BLaER1 treated with 17β-estradiol and CSF1 and Interleukin-3, amounts not matched to agents 10 nM and 100 nM (cell line): ENCODE data around the gene FIG4.

Source experiments
- H3K27ac ChIP-seq, 11 experiments: shearing (Covaris generic); formaldehyde crosslinking; 2 replicates each; pipeline ENCODE4 v1.8.1; 2022
- H3K27me3 ChIP-seq, 11 experiments: shearing (Covaris generic); formaldehyde crosslinking; 2 replicates each; pipeline ENCODE4 v1.8.1; 2022
- H3K36me3 ChIP-seq, 11 experiments: shearing (Covaris generic); formaldehyde crosslinking; 2 replicates each; pipeline ENCODE4 v1.8.1; 2022
- H3K4me1 ChIP-seq, 10 experiments: shearing (Covaris generic); formaldehyde crosslinking; 2 replicates each; pipeline ENCODE4 v1.8.1; 2022
- H3K4me2 ChIP-seq, 11 experiments: shearing (Covaris generic); formaldehyde crosslinking; 2 replicates each; pipeline ENCODE4 v1.8.1; 2022
- H3K4me3 ChIP-seq, 10 experiments: shearing (Covaris generic); formaldehyde crosslinking; 2 replicates each; pipeline ENCODE4 v1.8.1; 2022
- H3K9ac ChIP-seq, 11 experiments: shearing (Covaris generic); formaldehyde crosslinking; 2 replicates each; pipeline ENCODE4 v1.8.1; 2022
- H3K9me3 ChIP-seq, 11 experiments: shearing (Covaris generic); formaldehyde crosslinking; replicated peaks in 1 of 11; 2 replicates each; pipeline ENCODE4 v1.8.1; 2022
- H4K20me1 ChIP-seq, 11 experiments: shearing (Covaris generic); formaldehyde crosslinking; 2 replicates each; pipeline ENCODE4 v1.8.1; 2022
- Cebpa-rat ChIP-seq, 11 experiments: shearing (Covaris generic); IDR thresholded peaks; 2 replicates each; pipeline ENCODE4 v1.8.1; 2022

FIG4 gene

GRCh38 chr6:109790131-109790530, 99.0 kb downstream of the FIG4 start:
- peaks cover 0 to 16% (median 0%) of the 10 kb centered on the region in 10 experiments; a peak in 4 of 20 replicates for H3K4me1 ChIP-seq
- TF ChIP-seq Cebpa-rat (IDR thresholded peaks at IDR 0.05), result no peak
- H3K9ac ChIP-seq, result no peak overlapping the region
- H3K4me2 ChIP-seq, result no peak overlapping the region
- peaks cover 7 to 93% (median 13%) of the 10 kb centered on the region in 11 experiments; a peak in 16 of 22 replicates for H3K36me3 ChIP-seq
- H3K9me3 ChIP-seq, result peaks cover 0 to 16% (median 9%) of the 10 kb centered on the region in 11 experiments; a peak in 12 of 22 replicates
- no peak overlapping the region for H3K4me3 ChIP-seq
- H3K27me3 ChIP-seq, result no peaks in the 10 kb centered on the region
- no peaks in the 10 kb centered on the region for H4K20me1 ChIP-seq
- H3K27ac ChIP-seq, result no peak overlapping the region

GRCh38 chr6:109791301-109791700, 100.2 kb downstream of the FIG4 start:
- H3K4me3 ChIP-seq, result no peak overlapping the region
- no peaks in the 10 kb centered on the region for H4K20me1 ChIP-seq
- peaks cover 0 to 7% (median 6%) of the 10 kb centered on the region in 11 experiments; a peak in 12 of 22 replicates for H3K9me3 ChIP-seq
- no peak overlapping the region for H3K9ac ChIP-seq
- H3K4me1 ChIP-seq, result peaks cover 0 to 16% (median 0%) of the 10 kb centered on the region in 10 experiments; a peak in 4 of 20 replicates
- no peaks in the 10 kb centered on the region for H3K27me3 ChIP-seq
- peaks cover 7 to 91% (median 8%) of the 10 kb centered on the region in 11 experiments; a peak in 16 of 22 replicates for H3K36me3 ChIP-seq
- no peak overlapping the region for H3K27ac ChIP-seq
- TF ChIP-seq Cebpa-rat (IDR thresholded peaks at IDR 0.05), result no peak
- no peak overlapping the region for H3K4me2 ChIP-seq

GRCh38 chr6:109793021-109793420, 101.9 kb downstream of the FIG4 start:
- H3K9ac ChIP-seq, result no peak overlapping the region
- peaks cover 0 to 16% (median 0%) of the 10 kb centered on the region in 10 experiments; a peak in 4 of 20 replicates for H3K4me1 ChIP-seq
- TF ChIP-seq Cebpa-rat (IDR thresholded peaks at IDR 0.05), result no peak
- no peaks in the 10 kb centered on the region for H3K27me3 ChIP-seq
- no peak overlapping the region for H3K4me2 ChIP-seq
- H3K36me3 ChIP-seq, result peaks cover 0 to 91% (median 4%) of the 10 kb centered on the region in 11 experiments; a peak in 11 of 22 replicates
- no peaks in the 10 kb centered on the region for H4K20me1 ChIP-seq
- no peak overlapping the region for H3K27ac ChIP-seq
- H3K9me3 ChIP-seq, result no peaks in the 10 kb centered on the region
- H3K4me3 ChIP-seq, result no peak overlapping the region

- H3K9me3 ChIP-seq, result no peaks in the 10 kb centered on the region
- TF ChIP-seq Cebpa-rat (IDR thresholded peaks at IDR 0.05), result no peak
- H3K36me3 ChIP-seq, result peaks cover 0 to 90% (median 3%) of the 10 kb centered on the region in 11 experiments; a peak in 9 of 22 replicates
- peaks cover 0 to 16% (median 0%) of the 10 kb centered on the region in 10 experiments; a peak in 4 of 20 replicates for H3K4me1 ChIP-seq
- no peak overlapping the region for H3K4me3 ChIP-seq
- H3K4me2 ChIP-seq, result peak overlapping the region in 1 of 11 experiments; percentile 13; a peak in 1 of 22 replicates
- H4K20me1 ChIP-seq, result no peaks in the 10 kb centered on the region
- no peak overlapping the region for H3K27ac ChIP-seq
- H3K9ac ChIP-seq, result no peak overlapping the region; a peak in 1 of 22 replicates
- no peaks in the 10 kb centered on the region for H3K27me3 ChIP-seq
Measured at GRCh38 chr6:109793792-109794191, 102.7 kb downstream of the FIG4 start.

GRCh38 chr6:109794201-109794923, 103.3 kb downstream of the FIG4 start:
- Histone ChIP-seq H3K4me3 (no peak overlapping the region), H3K36me3 (peaks cover 0 to 90% (median 3%) of the 10 kb centered on the region in 11 experiments; a peak in 8 of 22 replicates), H3K27me3 (no peaks in the 10 kb centered on the region), H3K9me3 (no peaks in the 10 kb centered on the region), H4K20me1 (no peaks in the 10 kb centered on the region), H3K4me2 (peak overlapping the region in 1 of 11 experiments; percentile 14; a peak in 1 of 22 replicates), H3K27ac (no peak overlapping the region), H3K9ac (no peak overlapping the region), H3K4me1 (peaks cover 0 to 16% (median 0%) of the 10 kb centered on the region in 10 experiments; a peak in 4 of 20 replicates)
- TF ChIP-seq Cebpa-rat (IDR thresholded peaks at IDR 0.05), result no peak

GRCh38 chr6:109795994-109796555, 105.0 kb downstream of the FIG4 start:
- no peak for TF ChIP-seq Cebpa-rat (IDR thresholded peaks at IDR 0.05)
- Histone ChIP-seq H3K4me2 (no peak overlapping the region), H3K27me3 (no peaks in the 10 kb centered on the region), H4K20me1 (no peaks in the 10 kb centered on the region), H3K4me3 (no peak overlapping the region), H3K9ac (no peak overlapping the region), H3K27ac (no peak overlapping the region), H3K9me3 (no peaks in the 10 kb centered on the region), H3K4me1 (peaks cover 0 to 16% (median 0%) of the 10 kb centered on the region in 10 experiments; a peak in 4 of 20 replicates), H3K36me3 (peaks cover 0 to 94% (median 3%) of the 10 kb centered on the region in 11 experiments; a peak in 10 of 22 replicates)

GRCh38 chr6:109799129-109799528, 108.0 kb downstream of the FIG4 start:
- Histone ChIP-seq H3K4me2 (no peak overlapping the region), H3K27ac (no peak overlapping the region), H3K27me3 (no peaks in the 10 kb centered on the region), H3K36me3 (peaks cover 0 to 89% (median 3%) of the 10 kb centered on the region in 11 experiments; a peak in 8 of 22 replicates), H3K9me3 (no peaks in the 10 kb centered on the region), H3K9ac (no peak overlapping the region), H4K20me1 (no peaks in the 10 kb centered on the region), H3K4me3 (no peak overlapping the region), H3K4me1 (peaks cover 0 to 10% (median 0%) of the 10 kb centered on the region in 10 experiments; a peak in 4 of 20 replicates)
- no peak for TF ChIP-seq Cebpa-rat (IDR thresholded peaks at IDR 0.05)

- no peak overlapping the region for H3K4me2 ChIP-seq
Measured at GRCh38 chr6:109799664-109800063, 108.6 kb downstream of the FIG4 start.

GRCh38 chr6:109800771-109801170, 109.7 kb downstream of the FIG4 start:
- no peak overlapping the region for H3K27ac ChIP-seq
- H3K9me3 ChIP-seq, result no peaks in the 10 kb centered on the region
- H3K4me2 ChIP-seq, result no peak overlapping the region
- no peaks in the 10 kb centered on the region for H3K4me1 ChIP-seq
- H4K20me1 ChIP-seq, result no peaks in the 10 kb centered on the region
- peaks cover 0 to 90% (median 3%) of the 10 kb centered on the region in 11 experiments; a peak in 8 of 22 replicates for H3K36me3 ChIP-seq
- no peak overlapping the region for H3K4me3 ChIP-seq
- no peaks in the 10 kb centered on the region for H3K27me3 ChIP-seq
- TF ChIP-seq Cebpa-rat (IDR thresholded peaks at IDR 0.05), result no peak
- no peak overlapping the region for H3K9ac ChIP-seq

More at GRCh38 chr6:109799664-109800063, 108.6 kb downstream of the FIG4 start:
- no peak overlapping the region for H3K27ac ChIP-seq
- TF ChIP-seq Cebpa-rat (IDR thresholded peaks at IDR 0.05), result no peak
- no peaks in the 10 kb centered on the region for H4K20me1 ChIP-seq
- H3K9ac ChIP-seq, result no peak overlapping the region
- peaks cover 0 to 87% (median 3%) of the 10 kb centered on the region in 11 experiments; a peak in 8 of 22 replicates for H3K36me3 ChIP-seq
- H3K4me1 ChIP-seq, result peaks cover 0 to 4% (median 0%) of the 10 kb centered on the region in 10 experiments; a peak in 3 of 20 replicates
- H3K4me3 ChIP-seq, result no peak overlapping the region
- no peaks in the 10 kb centered on the region for H3K27me3 ChIP-seq
- no peaks in the 10 kb centered on the region for H3K9me3 ChIP-seq
